Stimulated activated naive CD8-positive, alpha-beta T cell treated with anti-CD3 and anti-CD28 coated beads, Interleukin-15, Interleukin-2, amounts not matched to agents 100 ng/mL and 50 ng/mL, for 24 hours (primary cell): Measurements from ENCODE around the gene RPRD2.

Source experiments
- H3K27ac Mint-ChIP-seq: one replicate; pipeline ENCODE4 v1.8.0; 2021; ENCODE audit warnings: mild to moderate bottlenecking, mixed read lengths
- H3K27me3 Mint-ChIP-seq: one replicate; pipeline ENCODE4 v1.8.0; 2021; ENCODE audit warnings: mixed read lengths
- H3K36me3 Mint-ChIP-seq: one replicate; pipeline ENCODE4 v1.8.0; 2021; ENCODE audit warnings: low read depth, mixed read lengths
- H3K4me1 Mint-ChIP-seq: one replicate; pipeline ENCODE4 v1.8.0; 2021; ENCODE audit warnings: low read depth, mixed read lengths
- H3K4me3 Mint-ChIP-seq: one replicate; pipeline ENCODE4 v1.8.0; 2021; ENCODE audit warnings: mild to moderate bottlenecking, mixed read lengths
- H3K9me3 Mint-ChIP-seq: one replicate; pipeline ENCODE4 v1.8.0; 2021; ENCODE audit warnings: mixed read lengths

RPRD2 gene

DNA sequence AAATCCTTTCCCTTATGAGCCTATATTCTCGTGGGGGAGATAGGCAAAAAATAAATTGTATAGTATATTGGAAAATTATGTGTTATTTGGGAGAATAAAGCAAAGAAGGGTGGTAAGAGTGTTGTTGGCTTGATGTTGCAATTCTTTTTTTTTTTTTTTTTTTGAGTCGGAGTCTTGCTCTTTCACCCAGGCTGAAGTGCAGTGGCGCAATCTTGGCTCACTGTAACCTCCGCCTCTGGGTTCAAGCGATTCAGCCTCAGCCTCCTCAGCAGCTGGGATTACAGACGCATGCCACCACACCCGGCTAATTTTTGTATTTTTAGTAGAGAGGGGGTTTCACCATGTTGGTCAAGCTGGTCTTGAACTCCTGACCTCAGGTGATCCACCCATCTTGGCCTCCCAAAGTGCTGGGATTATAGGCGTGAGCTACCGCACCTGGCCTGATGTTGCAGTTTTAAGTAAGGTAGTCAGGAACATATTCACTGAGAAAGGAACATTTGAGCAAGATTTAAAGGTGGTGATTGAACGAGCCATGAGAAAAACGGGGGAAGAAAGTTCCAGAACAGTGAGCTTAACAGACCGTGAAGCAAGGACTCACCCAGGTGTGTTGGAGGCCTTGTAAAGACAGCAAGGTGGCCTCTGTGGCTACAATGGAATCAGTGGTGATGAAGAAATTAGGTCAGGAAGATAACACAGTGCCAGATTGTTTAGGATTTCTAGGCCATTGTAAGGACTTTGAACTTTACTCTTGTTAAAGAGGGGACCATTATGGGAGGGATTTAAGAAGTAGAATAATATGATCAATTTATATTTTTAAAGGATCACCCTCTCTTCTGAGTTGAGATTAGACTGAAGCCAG, 45.8 kb downstream of the RPRD2 start:
- Mint-ChIP-seq H3K27me3 (no peaks in the 10 kb centered on the region), H3K9me3 (no peaks in the 10 kb centered on the region), H3K4me1 (peaks cover 62% of the 10 kb centered on the region), H3K36me3 (no peaks in the 10 kb centered on the region), H3K4me3 (no peak overlapping the region), H3K27ac (peak overlapping the region; percentile 66)

DNA sequence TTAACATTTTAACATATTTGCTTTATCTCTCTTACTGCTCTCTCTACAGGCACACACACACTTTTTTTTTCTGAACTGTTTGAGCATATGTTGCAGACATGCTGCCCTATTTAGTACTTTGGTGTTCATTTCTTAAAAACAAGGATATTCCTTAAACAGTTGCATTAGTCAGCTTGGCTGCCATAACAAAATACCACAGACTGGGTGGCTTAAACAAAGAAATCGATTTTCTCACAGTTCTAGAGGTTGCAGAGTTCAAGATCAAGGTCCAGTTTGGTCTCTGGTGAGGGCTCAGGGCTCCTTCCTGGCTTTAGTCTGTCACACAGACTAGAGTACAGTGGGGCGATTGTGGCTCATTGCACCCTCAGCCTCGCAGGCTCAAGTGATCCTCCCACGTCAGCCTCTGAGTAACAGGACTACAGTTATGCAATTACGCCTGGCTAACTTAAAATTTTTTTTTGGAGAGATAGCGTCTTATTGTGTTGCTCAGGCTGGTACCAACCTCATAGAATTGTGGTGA, 46.7 kb downstream of the RPRD2 start:
- Mint-ChIP-seq H3K27ac (peak overlapping the region; percentile 66), H3K27me3 (no peaks in the 10 kb centered on the region), H3K4me3 (no peak overlapping the region), H3K36me3 (peaks cover under 1% of the 10 kb centered on the region), H3K4me1 (peaks cover 58% of the 10 kb centered on the region), H3K9me3 (no peaks in the 10 kb centered on the region)

DNA sequence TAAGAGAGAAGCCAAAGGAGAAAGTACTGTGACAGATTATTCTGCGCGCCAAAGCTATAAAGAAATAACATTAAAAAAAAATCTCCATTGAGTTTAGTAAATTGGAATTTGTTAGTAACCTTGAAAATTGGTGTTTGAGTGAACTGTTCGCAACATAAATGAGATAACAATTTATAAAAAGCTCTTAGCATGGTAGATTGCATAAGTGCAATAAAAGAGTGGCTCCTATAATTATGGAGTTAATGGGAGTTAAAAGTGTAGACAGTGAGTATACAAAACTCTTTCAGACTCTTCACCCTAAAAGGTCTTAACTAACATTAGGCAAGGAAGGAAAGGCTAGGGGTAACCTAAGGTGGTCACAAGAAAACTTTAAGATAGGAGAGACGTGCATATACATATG, 50.6 kb downstream of the RPRD2 start:
- peak overlapping the region; percentile 36 for H3K27ac Mint-ChIP-seq
- no peaks in the 10 kb centered on the region for H3K27me3 Mint-ChIP-seq
- peaks cover 63% of the 10 kb centered on the region for H3K4me1 Mint-ChIP-seq
- H3K36me3 Mint-ChIP-seq: peaks cover 16% of the 10 kb centered on the region
- H3K9me3 Mint-ChIP-seq: no peaks in the 10 kb centered on the region
- H3K4me3 Mint-ChIP-seq: no peak overlapping the region

DNA sequence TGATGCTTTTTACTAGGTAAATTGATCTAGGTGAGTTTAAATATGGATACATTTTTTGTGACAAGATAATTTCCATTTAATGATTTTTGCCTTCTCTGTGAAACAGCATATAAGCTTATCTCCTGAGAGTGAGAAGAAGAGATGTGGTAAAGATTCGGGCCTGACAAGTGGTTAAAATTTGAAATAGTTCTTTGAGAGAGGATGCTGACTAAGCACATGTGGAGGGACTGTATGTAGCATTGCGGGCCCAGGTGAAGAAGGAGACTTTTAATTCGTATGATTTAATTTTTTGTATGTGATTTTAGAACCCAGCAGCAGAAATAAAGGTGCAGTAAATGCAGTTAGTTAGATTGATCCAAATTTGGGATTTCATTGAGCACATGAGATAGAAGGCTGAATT, 51.9 kb downstream of the RPRD2 start:
- Mint-ChIP-seq H3K9me3 (no peaks in the 10 kb centered on the region), H3K4me1 (peaks cover 51% of the 10 kb centered on the region), H3K36me3 (peaks cover 22% of the 10 kb centered on the region), H3K4me3 (no peak overlapping the region), H3K27me3 (no peaks in the 10 kb centered on the region), H3K27ac (peak overlapping the region; percentile 6)

DNA sequence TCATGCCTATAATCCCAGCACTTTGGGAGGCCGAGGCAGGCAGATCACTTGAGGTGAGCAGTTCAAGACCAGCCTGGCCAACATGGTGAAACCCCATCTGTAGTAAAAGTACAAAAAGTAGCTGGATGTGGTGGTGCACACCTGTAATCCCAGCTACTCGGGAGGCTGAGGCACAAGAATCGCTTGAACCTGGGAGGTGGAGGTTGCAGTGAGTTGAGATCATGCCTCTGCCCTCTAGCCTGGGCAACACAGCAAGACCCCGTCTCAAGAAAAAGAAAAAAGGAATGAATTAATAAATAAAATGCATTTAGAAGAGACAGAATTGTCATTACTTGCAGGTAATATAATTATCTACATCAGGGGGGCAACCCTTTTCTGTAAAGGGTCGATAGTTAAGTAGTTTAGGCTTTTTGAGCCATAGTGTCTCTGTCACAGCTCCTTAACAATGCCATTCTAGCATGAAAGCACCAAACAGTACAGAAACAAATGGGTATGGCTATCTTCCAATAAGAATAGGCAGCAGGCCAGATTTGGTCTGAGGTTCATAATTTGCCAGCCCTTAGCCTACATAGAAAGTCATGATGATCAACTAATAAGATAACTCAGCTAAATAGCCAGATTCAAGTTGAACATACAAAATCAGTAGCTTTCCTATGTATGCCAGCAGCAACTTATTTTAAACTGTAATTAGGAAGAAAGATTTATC, 56.8 kb downstream of the RPRD2 start:
- Mint-ChIP-seq H3K4me3 (no peak overlapping the region), H3K27me3 (no peaks in the 10 kb centered on the region), H3K4me1 (peaks cover 22% of the 10 kb centered on the region), H3K27ac (no peak overlapping the region), H3K36me3 (peaks cover 21% of the 10 kb centered on the region), H3K9me3 (no peaks in the 10 kb centered on the region)

DNA sequence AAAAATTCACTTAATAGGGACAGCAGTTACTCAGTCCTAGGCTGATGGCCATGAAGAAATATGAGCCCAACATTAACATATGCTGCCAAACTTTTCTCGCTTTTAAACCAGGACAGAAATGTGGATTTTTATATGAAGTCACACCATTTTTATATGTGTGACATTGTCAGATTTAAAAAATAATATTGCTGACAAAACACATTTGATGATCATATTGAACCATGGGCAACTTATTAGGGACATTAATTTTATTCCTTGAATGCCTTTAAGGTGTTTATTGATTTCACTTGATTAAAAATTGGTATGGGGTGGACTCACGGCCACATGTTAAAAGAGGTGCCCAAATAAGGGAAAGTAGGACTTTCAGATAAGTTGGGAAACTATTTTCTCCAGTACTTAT, 58.6 kb downstream of the RPRD2 start:
- H3K27me3 Mint-ChIP-seq: no peaks in the 10 kb centered on the region
- H3K4me1 Mint-ChIP-seq: peaks cover 11% of the 10 kb centered on the region
- peaks cover 12% of the 10 kb centered on the region for H3K36me3 Mint-ChIP-seq
- H3K9me3 Mint-ChIP-seq: no peaks in the 10 kb centered on the region
- no peak overlapping the region for H3K27ac Mint-ChIP-seq
- no peak overlapping the region for H3K4me3 Mint-ChIP-seq

DNA sequence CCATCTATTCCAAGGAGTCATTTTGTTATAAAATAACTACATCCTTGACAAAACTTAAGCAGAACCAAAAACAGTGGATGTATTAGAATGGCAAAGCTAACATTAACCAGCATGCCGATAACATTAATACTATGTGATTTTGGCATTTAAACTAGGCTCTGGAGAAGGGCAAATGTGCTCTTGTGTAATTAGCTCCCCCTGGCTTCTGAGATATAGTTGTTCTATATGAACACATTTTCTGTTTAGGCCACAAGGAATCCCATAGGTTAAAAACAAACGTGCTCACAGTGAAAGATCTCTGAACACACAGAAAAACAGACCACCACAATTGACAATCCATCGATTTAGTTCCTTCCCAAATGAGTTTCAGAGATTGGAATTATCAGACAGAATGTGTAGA, 65.9 kb downstream of the RPRD2 start:
- Mint-ChIP-seq H3K27ac (peak overlapping the region; percentile 7), H3K4me3 (no peak overlapping the region), H3K27me3 (no peaks in the 10 kb centered on the region), H3K36me3 (no peaks in the 10 kb centered on the region), H3K4me1 (peaks cover 3% of the 10 kb centered on the region), H3K9me3 (no peaks in the 10 kb centered on the region)

DNA sequence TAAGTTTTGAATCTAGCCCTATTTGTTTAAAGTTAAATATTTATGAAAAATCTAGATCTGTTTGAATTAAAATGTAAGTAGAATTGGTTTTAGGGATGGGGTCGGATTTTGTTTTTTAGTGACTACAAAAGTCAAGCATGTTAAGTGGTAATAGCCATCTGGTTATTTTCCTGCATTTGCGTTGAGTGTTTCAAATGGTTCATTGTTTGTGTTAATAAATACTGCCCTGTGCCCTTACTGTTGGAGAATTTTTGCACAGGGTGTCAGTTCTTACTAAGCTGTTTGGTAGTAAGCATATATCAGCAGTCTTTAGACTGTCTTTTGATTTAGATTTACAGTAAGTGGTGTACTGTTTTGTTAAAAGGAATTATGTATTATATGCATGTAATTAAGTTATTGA, 77.2 kb downstream of the RPRD2 start:
- Mint-ChIP-seq H3K9me3 (no peaks in the 10 kb centered on the region), H3K36me3 (peaks cover 38% of the 10 kb centered on the region), H3K4me3 (no peak overlapping the region), H3K27me3 (no peaks in the 10 kb centered on the region), H3K4me1 (peaks cover 9% of the 10 kb centered on the region), H3K27ac (no peak overlapping the region)

DNA sequence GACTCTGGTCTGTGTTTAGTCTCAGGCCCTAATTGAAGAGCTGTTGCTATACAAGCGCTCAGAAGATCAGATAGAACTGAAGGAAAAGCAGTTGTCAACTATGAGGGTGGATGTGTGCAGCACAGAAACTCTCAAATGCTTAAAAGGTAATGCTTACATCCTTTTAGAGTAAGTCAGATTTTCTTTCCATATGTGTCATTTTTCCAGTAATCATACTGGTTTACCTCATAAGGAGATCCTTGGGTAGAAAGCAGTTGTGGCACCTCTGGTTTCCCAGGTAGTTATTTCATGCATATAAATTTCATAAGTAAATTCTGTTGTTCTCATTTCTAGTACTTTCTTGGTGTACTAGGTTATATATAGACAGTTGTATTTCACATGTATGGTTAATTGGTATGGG, 80.3 kb downstream of the RPRD2 start:
- H3K9me3 Mint-ChIP-seq: no peaks in the 10 kb centered on the region
- peaks cover 9% of the 10 kb centered on the region for H3K4me1 Mint-ChIP-seq
- H3K27ac Mint-ChIP-seq: peak overlapping the region; percentile 80
- no peak overlapping the region for H3K4me3 Mint-ChIP-seq
- H3K36me3 Mint-ChIP-seq: peaks cover 57% of the 10 kb centered on the region
- no peaks in the 10 kb centered on the region for H3K27me3 Mint-ChIP-seq

DNA sequence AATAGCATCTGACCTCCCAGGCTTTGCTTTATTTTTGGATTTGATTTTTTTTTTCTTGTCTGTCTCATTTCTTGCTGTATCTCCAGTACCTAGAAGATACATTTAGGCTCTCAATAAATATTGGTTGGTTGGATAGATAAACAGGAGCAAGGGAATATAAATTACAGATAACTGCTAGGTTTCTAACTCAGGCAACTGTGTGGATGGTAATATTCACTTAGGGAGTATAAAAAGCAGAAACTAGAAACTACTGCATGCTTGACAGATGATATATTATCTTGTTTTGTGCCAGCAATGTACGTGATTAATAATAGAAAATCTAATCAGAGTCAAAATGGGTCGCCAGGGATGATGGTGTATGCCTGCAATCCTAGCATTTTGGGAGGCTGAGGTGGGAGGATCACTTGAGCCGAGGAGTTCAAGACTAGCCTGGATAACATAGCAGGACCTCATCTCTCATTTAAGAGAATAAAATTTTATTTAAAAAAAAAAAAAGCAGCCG, 92.2 kb downstream of the RPRD2 start:
- Mint-ChIP-seq H3K9me3 (no peaks in the 10 kb centered on the region), H3K27me3 (no peaks in the 10 kb centered on the region), H3K4me1 (no peaks in the 10 kb centered on the region), H3K27ac (no peak overlapping the region), H3K36me3 (peaks cover 24% of the 10 kb centered on the region), H3K4me3 (no peak overlapping the region)

DNA sequence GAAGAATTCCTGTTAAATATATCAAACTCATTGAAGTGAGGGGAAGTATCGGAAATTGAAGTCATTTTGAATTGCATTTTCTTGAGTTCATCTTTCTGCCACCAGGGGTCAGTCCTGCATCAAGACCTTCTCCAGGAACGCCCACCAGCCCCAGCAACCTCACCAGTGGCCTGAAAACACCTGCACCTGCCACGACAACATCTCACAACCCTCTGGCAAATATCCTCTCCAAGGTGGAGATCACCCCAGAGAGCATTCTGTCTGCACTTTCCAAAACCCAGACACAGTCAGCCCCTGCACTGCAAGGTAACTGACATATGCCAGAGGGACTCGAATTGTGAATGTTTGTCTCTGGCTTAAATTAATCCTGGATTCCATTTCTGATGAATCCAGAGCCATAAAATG, 100.5 kb downstream of the RPRD2 start:
- H3K36me3 Mint-ChIP-seq: peaks cover 23% of the 10 kb centered on the region
- H3K4me3 Mint-ChIP-seq: no peak overlapping the region
- H3K27ac Mint-ChIP-seq: peak overlapping the region; percentile 9
- peaks cover 5% of the 10 kb centered on the region for H3K4me1 Mint-ChIP-seq
- no peaks in the 10 kb centered on the region for H3K27me3 Mint-ChIP-seq
- H3K9me3 Mint-ChIP-seq: no peaks in the 10 kb centered on the region

DNA sequence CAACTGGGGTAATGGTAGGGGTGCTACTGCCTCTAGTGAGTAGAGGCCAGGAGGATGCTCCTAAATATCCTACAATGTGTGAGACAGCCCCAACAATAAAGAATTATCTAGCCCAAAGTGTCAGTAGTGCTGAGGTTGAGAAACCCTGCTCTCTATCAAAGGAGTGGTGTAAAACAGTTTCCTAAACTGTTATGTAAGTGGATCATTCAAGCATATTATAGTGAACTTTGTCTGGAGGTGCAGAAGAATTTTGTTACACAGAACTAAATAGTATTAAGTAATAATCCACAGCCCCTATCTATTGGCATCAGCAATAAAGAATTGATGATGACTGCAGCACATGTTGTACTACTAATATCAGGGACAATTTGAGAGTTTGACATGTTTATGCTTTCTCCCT, 103.0 kb downstream of the RPRD2 start:
- H3K36me3 Mint-ChIP-seq: peaks cover 39% of the 10 kb centered on the region
- H3K4me3 Mint-ChIP-seq: no peak overlapping the region
- no peaks in the 10 kb centered on the region for H3K9me3 Mint-ChIP-seq
- H3K27me3 Mint-ChIP-seq: no peaks in the 10 kb centered on the region
- peaks cover 5% of the 10 kb centered on the region for H3K4me1 Mint-ChIP-seq
- no peak overlapping the region for H3K27ac Mint-ChIP-seq

DNA sequence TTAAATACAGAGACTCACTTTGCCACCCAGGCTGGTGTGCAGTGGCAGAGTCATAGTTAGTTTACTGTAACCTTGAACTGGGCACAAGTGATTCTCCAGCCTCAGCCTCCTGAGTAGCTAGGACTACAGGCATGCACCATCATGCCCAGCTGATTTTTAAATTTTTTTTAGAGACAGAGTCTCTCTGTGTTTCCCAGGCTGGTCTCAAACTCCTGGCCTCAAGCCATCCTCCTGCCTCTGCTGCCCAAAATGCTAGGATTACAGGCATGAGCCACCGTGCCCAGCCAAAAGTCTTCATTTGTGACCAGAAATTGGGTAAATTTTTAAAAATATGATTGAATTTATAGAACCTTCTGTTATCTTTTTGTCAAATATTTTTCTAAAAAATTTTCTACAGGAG, 105.3 kb downstream of the RPRD2 start:
- Mint-ChIP-seq H3K4me1 (peaks cover 2% of the 10 kb centered on the region), H3K27ac (no peak overlapping the region), H3K36me3 (peaks cover 49% of the 10 kb centered on the region), H3K27me3 (no peaks in the 10 kb centered on the region), H3K9me3 (no peaks in the 10 kb centered on the region), H3K4me3 (no peak overlapping the region)

DNA sequence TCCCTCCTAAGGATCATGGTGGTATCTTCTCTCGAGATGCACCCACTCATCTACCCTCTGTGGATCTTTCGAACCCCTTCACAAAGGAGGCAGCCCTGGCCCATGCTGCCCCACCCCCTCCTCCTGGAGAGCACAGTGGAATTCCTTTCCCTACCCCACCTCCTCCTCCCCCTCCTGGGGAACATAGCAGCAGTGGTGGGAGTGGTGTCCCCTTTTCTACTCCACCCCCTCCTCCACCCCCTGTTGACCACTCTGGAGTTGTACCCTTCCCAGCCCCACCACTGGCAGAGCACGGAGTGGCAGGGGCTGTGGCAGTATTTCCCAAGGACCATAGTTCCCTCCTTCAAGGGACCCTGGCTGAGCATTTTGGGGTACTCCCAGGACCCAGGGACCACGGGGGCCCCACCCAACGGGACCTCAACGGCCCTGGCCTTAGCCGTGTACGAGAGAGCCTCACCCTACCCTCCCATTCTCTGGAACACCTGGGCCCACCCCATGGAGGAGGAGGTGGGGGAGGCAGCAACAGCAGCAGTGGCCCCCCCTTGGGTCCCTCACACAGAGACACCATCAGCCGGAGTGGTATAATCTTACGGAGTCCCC, 108.8 kb downstream of the RPRD2 start:
- Mint-ChIP-seq H3K27me3 (no peaks in the 10 kb centered on the region), H3K9me3 (no peaks in the 10 kb centered on the region), H3K4me3 (no peak overlapping the region), H3K27ac (no peak overlapping the region), H3K4me1 (peaks cover 18% of the 10 kb centered on the region), H3K36me3 (peaks cover 35% of the 10 kb centered on the region)

DNA sequence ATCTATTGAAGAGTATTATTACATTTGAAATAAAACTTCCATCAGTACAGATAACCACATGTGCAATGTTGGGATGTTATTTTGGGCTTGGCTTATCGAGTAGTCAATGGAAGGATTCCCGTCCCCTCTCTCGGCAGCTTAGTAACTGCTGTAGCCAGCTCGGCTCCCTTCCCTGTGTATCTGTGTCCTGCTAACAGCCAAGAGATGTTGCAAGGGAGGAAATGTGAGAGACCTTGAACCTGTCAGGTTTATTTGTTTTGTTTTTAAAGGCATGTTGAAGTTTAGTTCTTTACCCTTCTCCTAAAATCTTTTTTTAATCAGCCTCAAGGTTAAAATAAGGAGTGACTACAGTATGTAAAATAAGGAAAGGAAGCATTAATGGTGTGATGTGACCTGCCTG, 109.7 kb downstream of the RPRD2 start:
- Mint-ChIP-seq H3K27me3 (no peaks in the 10 kb centered on the region), H3K36me3 (peaks cover 35% of the 10 kb centered on the region), H3K27ac (no peak overlapping the region), H3K4me1 (peaks cover 19% of the 10 kb centered on the region), H3K4me3 (no peak overlapping the region), H3K9me3 (no peaks in the 10 kb centered on the region)
